HEK293 (cell line): ENCODE data around the gene FGF8.
A peak's percentile ranks its signal among the peaks of the same experiment; 100 is the strongest.
"Not testable (repeated sequence)": the region's sequence is repeated elsewhere in the genome, so short reads cannot be mapped to it uniquely, and the experiment has no call there.

Experiments used
- CTCF ChIA-PET: fragments of 350-600 bp; formaldehyde crosslinking; extraction: SDS; loops from one replicate; lab custom pipeline; 2021; ENCODE audit warnings: antibody characterized with exemption; lab: Yijun Ruan, JAX
- POLR2A ChIA-PET: fragments of 300-600 bp; formaldehyde crosslinking; extraction: SDS; loops from one replicate; lab custom pipeline; 2020; ENCODE audit warnings: antibody characterized with exemption, inconsistent platforms; lab: Yijun Ruan, JAX
- H3K27ac ChIP-seq: fragments of 200-500 bp; sonication (Bioruptor generic); 2 replicates; pipeline ENCODE4 v1.5.1; 2014; ENCODE audit warnings: low read depth, low read length, control low read depth, inconsistent platforms; ENCODE audit errors: extremely low read depth
- H3K36me3 ChIP-seq, 2 experiments: fragments of 200-500 bp in 1 of 2; sonication (Bioruptor generic) in 1 of 2; 1 replicate in 1 of 2; 2 replicates in 1 of 2; pipeline ENCODE4 v1.5.1; 2014 to 2017; ENCODE audit warnings: inconsistent platforms in 2 of 2, low read length in 2 of 2; ENCODE audit not compliant: control insufficient read depth in 2 of 2, insufficient read depth in 1 of 2
- H3K4me1 ChIP-seq: fragments of 200-500 bp; sonication (Bioruptor generic); 2 replicates; pipeline ENCODE4 v1.5.1; 2014; ENCODE audit warnings: mild to moderate bottlenecking, low read length, inconsistent platforms; ENCODE audit not compliant: control insufficient read depth, insufficient read depth
- H3K4me3 ChIP-seq: 2 replicates; pipeline ENCODE4 v1.5.1; 2011; ENCODE audit warnings: low read depth, mild to moderate bottlenecking, control low read depth, low read length, moderate library complexity
- H3K9me3 ChIP-seq: fragments of 200-500 bp; sonication (Bioruptor generic); 2 replicates; pipeline ENCODE4 v1.5.1; 2014; ENCODE audit warnings: low read depth, low read length, inconsistent platforms; ENCODE audit not compliant: control insufficient read depth, insufficient read depth
- FEZF1 ChIP-seq: fragments of 450-650 bp; formaldehyde crosslinking; IDR thresholded peaks from 2 replicates; pipeline ENCODE4 v1.5.1; 2016; ENCODE audit warnings: missing biosample characterization, missing genetic modification characterization
- YY1 ChIP-seq: fragments of 450-650 bp; formaldehyde crosslinking; IDR thresholded peaks from 2 replicates; pipeline ENCODE4 v1.5.1; 2018; ENCODE audit warnings: missing biosample characterization, missing genetic modification characterization
- ZEB2 ChIP-seq: fragments of 450-650 bp; formaldehyde crosslinking; IDR thresholded peaks from 2 replicates; pipeline ENCODE4 v1.5.1; 2016; ENCODE audit warnings: missing biosample characterization, missing genetic modification characterization
- ZFP37 ChIP-seq: fragments of 450-650 bp; formaldehyde crosslinking; IDR thresholded peaks from 2 replicates; pipeline ENCODE4 v1.5.1; 2016; ENCODE audit warnings: missing biosample characterization, missing genetic modification characterization
- ZNF311 ChIP-seq: fragments of 450-650 bp; formaldehyde crosslinking; IDR thresholded peaks from 2 replicates; pipeline ENCODE4 v1.5.1; 2017; ENCODE audit warnings: missing biosample characterization, missing genetic modification characterization, borderline replicate concordance
- ZNF391 ChIP-seq: fragments of 450-650 bp; formaldehyde crosslinking; IDR thresholded peaks from 2 replicates; pipeline ENCODE4 v1.5.1; 2016; ENCODE audit warnings: low read depth, missing biosample characterization, missing genetic modification characterization, borderline replicate concordance
- ZNF501 ChIP-seq: fragments of 450-650 bp; formaldehyde crosslinking; IDR thresholded peaks from 2 replicates; pipeline ENCODE4 v1.5.1; 2016; ENCODE audit warnings: missing biosample characterization, missing genetic modification characterization
- ZNF658 ChIP-seq: fragments of 450-650 bp; formaldehyde crosslinking; IDR thresholded peaks from 2 replicates; pipeline ENCODE4; 2016; ENCODE audit warnings: missing biosample characterization, missing genetic modification characterization
- ZNF660 ChIP-seq: fragments of 450-650 bp; IDR thresholded peaks from 2 replicates; pipeline ENCODE4 v1.5.1; 2018; ENCODE audit warnings: missing biosample characterization, mild to moderate bottlenecking, missing genetic modification characterization
- ZSCAN5A ChIP-seq: fragments of 450-650 bp; formaldehyde crosslinking; IDR thresholded peaks from 2 replicates; pipeline ENCODE4 v1.5.1; 2016; ENCODE audit warnings: missing biosample characterization, missing genetic modification characterization
- TF ChIP-seq, protein P1 (sequence below): IDR thresholded peaks from 2 replicates; pipeline ENCODE4 v1.6.1; 2011; ENCODE audit warnings: mild to moderate bottlenecking, low read depth, low read length, borderline replicate concordance
- TF ChIP-seq, protein P2 (sequence below): fragments of 450-650 bp; formaldehyde crosslinking; IDR thresholded peaks from 2 replicates; pipeline ENCODE4 v1.5.1; 2016; ENCODE audit warnings: missing biosample characterization, missing genetic modification characterization
- TF ChIP-seq, protein P3 (sequence below): fragments of 450-650 bp; IDR thresholded peaks from 2 replicates; pipeline ENCODE4 v1.5.1; 2018; ENCODE audit warnings: missing biosample characterization, mild to moderate bottlenecking, missing genetic modification characterization

The FGF8 gene

GRCh38 chr10:101797403-101798059 is 21.6 kb upstream of the FGF8 start (continued):
- TF ChIP-seq YY1, result no peak
- TF ChIP-seq ZSCAN5A (tag by site-specific recombination), result no peak
- TF ChIP-seq ZEB2 (tag by site-specific recombination), result 0 out of 2 replicates have a peak, but pooled peaks have one; percentile 22
- no peak for TF ChIP-seq ZNF501 (tag by site-specific recombination)
- no peak for TF ChIP-seq ZNF311 (tag by site-specific recombination)
- TF ChIP-seq ZNF660 (tag by site-specific recombination), result no peak

DNA sequence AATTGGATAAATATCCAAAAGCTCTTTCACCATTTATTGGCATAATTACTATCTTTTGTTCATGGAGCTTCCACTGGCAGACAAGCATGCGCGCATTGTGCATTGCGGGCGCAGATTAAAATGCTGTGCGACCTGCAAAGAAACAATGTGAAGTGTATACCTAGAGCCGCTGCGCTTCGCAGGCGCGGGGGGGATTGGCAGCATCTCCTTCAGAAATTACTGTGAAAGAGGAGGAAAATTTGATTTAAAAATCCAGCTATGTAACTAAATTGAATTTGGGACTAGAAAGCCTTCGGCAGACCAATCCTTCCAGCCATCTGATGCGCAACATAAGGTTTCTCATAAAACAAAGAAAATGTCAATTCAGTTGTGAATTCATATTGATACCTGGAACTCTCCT is 17.6 kb upstream of the FGF8 start:
- H3K27ac ChIP-seq, result no peak overlapping the region
- H3K4me3 ChIP-seq, result no peak overlapping the region
- TF ChIP-seq ZFP37 (tag by site-specific recombination), result no peak
- TF ChIP-seq FEZF1 (tag by site-specific recombination), result no peak
- TF ChIP-seq, protein P1, sequence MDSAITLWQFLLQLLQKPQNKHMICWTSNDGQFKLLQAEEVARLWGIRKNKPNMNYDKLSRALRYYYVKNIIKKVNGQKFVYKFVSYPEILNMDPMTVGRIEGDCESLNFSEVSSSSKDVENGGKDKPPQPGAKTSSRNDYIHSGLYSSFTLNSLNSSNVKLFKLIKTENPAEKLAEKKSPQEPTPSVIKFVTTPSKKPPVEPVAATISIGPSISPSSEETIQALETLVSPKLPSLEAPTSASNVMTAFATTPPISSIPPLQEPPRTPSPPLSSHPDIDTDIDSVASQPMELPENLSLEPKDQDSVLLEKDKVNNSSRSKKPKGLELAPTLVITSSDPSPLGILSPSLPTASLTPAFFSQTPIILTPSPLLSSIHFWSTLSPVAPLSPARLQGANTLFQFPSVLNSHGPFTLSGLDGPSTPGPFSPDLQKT, result no peak
- TF ChIP-seq, protein P2, sequence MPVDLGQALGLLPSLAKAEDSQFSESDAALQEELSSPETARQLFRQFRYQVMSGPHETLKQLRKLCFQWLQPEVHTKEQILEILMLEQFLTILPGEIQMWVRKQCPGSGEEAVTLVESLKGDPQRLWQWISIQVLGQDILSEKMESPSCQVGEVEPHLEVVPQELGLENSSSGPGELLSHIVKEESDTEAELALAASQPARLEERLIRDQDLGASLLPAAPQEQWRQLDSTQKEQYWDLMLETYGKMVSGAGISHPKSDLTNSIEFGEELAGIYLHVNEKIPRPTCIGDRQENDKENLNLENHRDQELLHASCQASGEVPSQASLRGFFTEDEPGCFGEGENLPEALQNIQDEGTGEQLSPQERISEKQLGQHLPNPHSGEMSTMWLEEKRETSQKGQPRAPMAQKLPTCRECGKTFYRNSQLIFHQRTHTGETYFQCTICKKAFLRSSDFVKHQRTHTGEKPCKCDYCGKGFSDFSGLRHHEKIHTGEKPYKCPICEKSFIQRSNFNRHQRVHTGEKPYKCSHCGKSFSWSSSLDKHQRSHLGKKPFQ, result no peak
- TF ChIP-seq ZNF391 (tag by site-specific recombination), result no peak
- TF ChIP-seq, protein P3, sequence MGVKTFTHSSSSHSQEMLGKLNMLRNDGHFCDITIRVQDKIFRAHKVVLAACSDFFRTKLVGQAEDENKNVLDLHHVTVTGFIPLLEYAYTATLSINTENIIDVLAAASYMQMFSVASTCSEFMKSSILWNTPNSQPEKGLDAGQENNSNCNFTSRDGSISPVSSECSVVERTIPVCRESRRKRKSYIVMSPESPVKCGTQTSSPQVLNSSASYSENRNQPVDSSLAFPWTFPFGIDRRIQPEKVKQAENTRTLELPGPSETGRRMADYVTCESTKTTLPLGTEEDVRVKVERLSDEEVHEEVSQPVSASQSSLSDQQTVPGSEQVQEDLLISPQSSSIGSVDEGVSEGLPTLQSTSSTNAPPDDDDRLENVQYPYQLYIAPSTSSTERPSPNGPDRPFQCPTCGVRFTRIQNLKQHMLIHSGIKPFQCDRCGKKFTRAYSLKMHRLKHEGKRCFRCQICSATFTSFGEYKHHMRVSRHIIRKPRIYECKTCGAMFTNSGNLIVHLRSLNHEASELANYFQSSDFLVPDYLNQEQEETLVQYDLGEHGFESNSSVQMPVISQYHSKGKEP (tag by site-specific recombination), result no peak
- peaks cover 3% of the 10 kb centered on the region; the same call in 1 of the 2 replicates for H3K4me1 ChIP-seq
- peaks cover 81 to 92% of the 10 kb centered on the region in 2 experiments for H3K36me3 ChIP-seq
- H3K9me3 ChIP-seq, result no peaks in the 10 kb centered on the region
- ChIA-PET CTCF (interaction anchor here (2.8 kb wide), 1 partner anchor 12 kb away, joined by 16 read pairs; no protein-coding TSS in a partner anchor), POLR2A (no interaction called here)

DNA sequence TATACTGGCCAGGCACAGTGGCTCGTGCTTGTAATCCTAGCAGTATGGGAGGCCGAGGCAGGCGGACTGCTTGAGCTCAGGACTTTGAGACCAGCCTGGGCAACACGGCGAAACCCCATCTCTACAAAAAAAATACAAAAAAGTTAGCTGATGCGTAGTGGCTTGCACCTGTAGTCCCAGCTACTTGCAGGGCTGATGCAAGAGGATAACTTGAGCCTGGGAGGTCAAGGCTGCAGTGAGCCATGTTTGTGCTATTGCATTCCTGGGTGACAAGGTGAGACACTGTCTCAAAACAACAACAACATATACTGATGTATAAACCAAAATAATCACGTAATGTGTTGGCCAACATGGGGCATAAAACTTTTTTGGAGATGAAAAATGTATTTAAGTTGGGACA is 13.8 kb upstream of the FGF8 start:
- no peak overlapping the region for H3K27ac ChIP-seq
- ChIA-PET CTCF (interaction anchor here (0.5 to 1.1 kb wide), 5 partner anchors 8 to 629 kb away, joined by 3 to 7 read pairs (median 3); no protein-coding TSS in a partner anchor), POLR2A (interaction anchor here (0.6 to 0.9 kb wide), 2 partner anchors 11 to 79 kb away, joined by 3 to 5 read pairs; no protein-coding TSS in a partner anchor)
- H3K4me1 ChIP-seq, result no peaks in the 10 kb centered on the region
- H3K36me3 ChIP-seq, result peaks cover 80 to 86% of the 10 kb centered on the region in 2 experiments
- H3K4me3 ChIP-seq, result no peak overlapping the region
- no peak for TF ChIP-seq ZNF658 (tag by site-specific recombination)
- no peaks in the 10 kb centered on the region for H3K9me3 ChIP-seq

GRCh38 chr10:101789231-101789630 is 13.3 kb upstream of the FGF8 start:
- H3K9me3 ChIP-seq, H3K4me1 ChIP-seq, H3K4me3 ChIP-seq, H3K27ac ChIP-seq, POLR2A ChIA-PET: not testable (repeated sequence)
- CTCF ChIA-PET, result interaction anchor here (0.8 to 0.9 kb wide), 2 partner anchors 9 to 13 kb away, joined by 3 read pairs; no protein-coding TSS in a partner anchor
- H3K36me3 ChIP-seq, result peaks cover 78 to 82% of the 10 kb centered on the region in 2 experiments
